NT2/D1 (cell line): Measurements from ENCODE around the gene CITED4.

Experiments used
- DNase-seq: peaks from one replicate; pipeline ENCODE4 v3.0.0-alpha.2; 2011; ENCODE audit warnings: low read depth, low spot score
- H3K27me3 ChIP-seq: 2 replicates; pipeline ENCODE4 v1.6.0; 2011; ENCODE audit warnings: mild to moderate bottlenecking; ENCODE audit not compliant: insufficient read length, insufficient read depth
- H3K36me3 ChIP-seq: 2 replicates; pipeline ENCODE4 v1.6.1; 2011; ENCODE audit warnings: mild to moderate bottlenecking, low read length, mixed read lengths; ENCODE audit not compliant: insufficient read depth, insufficient read length
- H3K4me1 ChIP-seq: 2 replicates; pipeline ENCODE4 v1.5.1; 2011; ENCODE audit not compliant: insufficient read depth, insufficient read length
- H3K4me3 ChIP-seq: 2 replicates; pipeline ENCODE4 v1.5.1; 2011; ENCODE audit warnings: low read depth; ENCODE audit not compliant: insufficient read length
- H3K9ac ChIP-seq: 2 replicates; pipeline ENCODE4 v1.6.0; 2011; ENCODE audit warnings: low read depth; ENCODE audit not compliant: insufficient read length
- H3K9me3 ChIP-seq: 2 replicates; pipeline ENCODE4 v1.5.1; 2011; ENCODE audit warnings: mild to moderate bottlenecking, low read length; ENCODE audit not compliant: insufficient read depth
- SUZ12 ChIP-seq: IDR thresholded peaks from 2 replicates; pipeline ENCODE4 v1.6.1; 2011; ENCODE audit not compliant: insufficient read length, insufficient read depth; ENCODE audit errors: extremely low read depth
- YY1 ChIP-seq: IDR thresholded peaks from 2 replicates; pipeline ENCODE4 v1.6.1; 2011; ENCODE audit not compliant: insufficient read length, insufficient read depth
- ZNF274 ChIP-seq: IDR thresholded peaks from 2 replicates; pipeline ENCODE4 v1.6.1; 2011; ENCODE audit warnings: mild to moderate bottlenecking, low read depth, low read length

The CITED4 gene

GRCh38 chr1:40857737-40858136, 4.4 kb downstream of the CITED4 start:
- Histone ChIP-seq H3K4me1 (peaks cover 21% of the 10 kb centered on the region), H3K9ac (no peak overlapping the region), H3K9me3 (no peaks in the 10 kb centered on the region), H3K27me3 (peaks cover 28% of the 10 kb centered on the region), H3K36me3 (no peaks in the 10 kb centered on the region), H3K4me3 (no peak overlapping the region)
- no peak for DNase-seq
- TF ChIP-seq ZNF274 (no peak), YY1 (no peak), SUZ12 (no peak)

GRCh38 chr1:40856656-40857302, 5.4 kb downstream of the CITED4 start:
- Histone ChIP-seq H3K9me3 (no peaks in the 10 kb centered on the region), H3K36me3 (no peaks in the 10 kb centered on the region), H3K4me3 (no peak overlapping the region), H3K4me1 (peaks cover 18% of the 10 kb centered on the region), H3K27me3 (peaks cover 28% of the 10 kb centered on the region), H3K9ac (no peak overlapping the region)
- DNase-seq, result no peak
- TF ChIP-seq ZNF274, result no peak
- no peak for TF ChIP-seq YY1
- TF ChIP-seq SUZ12, result no peak

- H3K27me3 ChIP-seq, result peaks cover 27% of the 10 kb centered on the region
- H3K4me1 ChIP-seq, result peaks cover 18% of the 10 kb centered on the region
- H3K9ac ChIP-seq, result no peak overlapping the region
- H3K9me3 ChIP-seq, result no peaks in the 10 kb centered on the region
- DNase-seq, result no peak
- no peaks in the 10 kb centered on the region for H3K36me3 ChIP-seq
- H3K4me3 ChIP-seq, result no peak overlapping the region
- TF ChIP-seq SUZ12 (no peak), ZNF274 (no peak), YY1 (no peak)
Observed at GRCh38 chr1:40856116-40856515, 6.0 kb downstream of the CITED4 start.

GRCh38 chr1:40855513-40855912, 6.7 kb downstream of the CITED4 start:
- DNase-seq, result no peak
- H3K27me3 ChIP-seq, result peaks cover 25% of the 10 kb centered on the region
- H3K4me1 ChIP-seq, result peaks cover 13% of the 10 kb centered on the region
- no peaks in the 10 kb centered on the region for H3K36me3 ChIP-seq
- H3K9me3 ChIP-seq, result no peaks in the 10 kb centered on the region
- no peak overlapping the region for H3K9ac ChIP-seq
- no peak overlapping the region for H3K4me3 ChIP-seq
- no peak for TF ChIP-seq ZNF274
- no peak for TF ChIP-seq YY1
- TF ChIP-seq SUZ12, result no peak

- Histone ChIP-seq H3K4me1 (peaks cover 6% of the 10 kb centered on the region), H3K4me3 (no peak overlapping the region)
Observed at GRCh38 chr1:40853885-40854170, 8.3 kb downstream of the CITED4 start.

GRCh38 chr1:40853113-40853884, 8.9 kb downstream of the CITED4 start:
- H3K4me1 ChIP-seq, result peaks cover 4% of the 10 kb centered on the region
- no peak for DNase-seq
- no peak for TF ChIP-seq ZNF274
- no peak for TF ChIP-seq SUZ12
- TF ChIP-seq YY1, result no peak
- H3K36me3 ChIP-seq, result no peaks in the 10 kb centered on the region
- no peaks in the 10 kb centered on the region for H3K9me3 ChIP-seq
- H3K9ac ChIP-seq, result no peak overlapping the region
- peaks cover 12% of the 10 kb centered on the region for H3K27me3 ChIP-seq
- no peak overlapping the region for H3K4me3 ChIP-seq

More at GRCh38 chr1:40853885-40854170, 8.3 kb downstream of the CITED4 start:
- no peak overlapping the region for H3K9ac ChIP-seq
- no peaks in the 10 kb centered on the region for H3K36me3 ChIP-seq
- peaks cover 14% of the 10 kb centered on the region for H3K27me3 ChIP-seq
- no peak for TF ChIP-seq YY1
- no peak for TF ChIP-seq SUZ12
- no peak for TF ChIP-seq ZNF274
- no peaks in the 10 kb centered on the region for H3K9me3 ChIP-seq
- DNase-seq, result no peak

- no peaks in the 10 kb centered on the region for H3K36me3 ChIP-seq
- no peaks in the 10 kb centered on the region for H3K4me1 ChIP-seq
- H3K9ac ChIP-seq, result no peak overlapping the region
- H3K27me3 ChIP-seq, result peaks cover 12% of the 10 kb centered on the region
- no peaks in the 10 kb centered on the region for H3K9me3 ChIP-seq
- H3K4me3 ChIP-seq, result no peak overlapping the region
- TF ChIP-seq YY1, result no peak
- no peak for TF ChIP-seq SUZ12
- no peak for TF ChIP-seq ZNF274
- DNase-seq, result no peak
Observed at GRCh38 chr1:40851643-40852042, 10.5 kb downstream of the CITED4 start.
